Loucy (cell line): ENCODE data around the gene CNNM3.

ENCODE experiments used
- CTCF ChIP-seq: fragments of 200-600 bp; sonication (generic); conservative IDR thresholded peaks from 2 replicates; pipeline ENCODE4 v1.5.1; 2014; ENCODE audit warnings: mild to moderate bottlenecking, antibody characterized with exemption, low read length
- EZH2phosphoT487 ChIP-seq: fragments of 200-600 bp; IDR thresholded peaks from 2 replicates; pipeline ENCODE4 v1.6.1; 2018; ENCODE audit warnings: antibody characterized with exemption, mild to moderate bottlenecking, moderate library complexity, borderline replicate concordance

GRCh38 chr2:96800061-96801004 lies 15.7 kb upstream of the CNNM3 start:
- TF ChIP-seq CTCF (no peak), EZH2phosphoT487 (no peak)
